HepG2 (cell line): ENCODE results near the gene GALNT1. TPM values are rescaled to one million over a fixed set of nuclear protein-coding genes. Genes with fewer than 3 reads are reported as not detected.

Experiments
- CTCF ChIP-seq: sonication (generic); formaldehyde crosslinking; IDR thresholded peaks from 2 replicates; pipeline ENCODE4 v1.5.0; 2020; ENCODE audit warnings: mild to moderate bottlenecking, missing genetic modification reagents, moderate library complexity
- DNMT3B ChIP-seq: conservative IDR thresholded peaks from 2 replicates; pipeline ENCODE4 v1.6.1; 2016; ENCODE audit warnings: missing biosample characterization, control low read depth
- ELF3 ChIP-seq: IDR thresholded peaks from 2 replicates; pipeline ENCODE4 v1.6.1; 2016; ENCODE audit warnings: missing genetic modification reagents, missing compliant biosample characterization
- EP300 ChIP-seq, 3 experiments: sonication (generic) in 1 of 3; formaldehyde crosslinking in 1 of 3; IDR thresholded peaks; 2 replicates each; pipeline versions ENCODE4 v1.5.1 to v1.6.1; 2011 to 2020; ENCODE audit warnings: low read depth in 2 of 3, low read length in 2 of 3, borderline replicate concordance in 1 of 3, improper control_type of control experiment in 1 of 3, mild to moderate bottlenecking in 1 of 3, missing genetic modification reagents in 1 of 3, moderate library complexity in 1 of 3
- FOXA1 ChIP-seq, 2 experiments: fragments of 450-650 bp in 1 of 2; sonication (generic) in 1 of 2; formaldehyde crosslinking in 1 of 2; IDR thresholded peaks; 2 replicates each; pipeline versions ENCODE4 v1.4.0 to v1.6.1; 2016 to 2020; ENCODE audit warnings: missing genetic modification reagents in 1 of 2
- FOXJ3 ChIP-seq: sonication (generic); formaldehyde crosslinking; IDR thresholded peaks from 2 replicates; pipeline ENCODE4 v1.4.0; 2020; ENCODE audit warnings: missing genetic modification reagents, mild to moderate bottlenecking, borderline replicate concordance
- FOXP4 ChIP-seq: sonication (generic); formaldehyde crosslinking; IDR thresholded peaks from 2 replicates; pipeline ENCODE4 v1.4.0; 2020; ENCODE audit warnings: missing genetic modification reagents
- HOMEZ ChIP-seq: IDR thresholded peaks from 2 replicates; pipeline ENCODE4 v1.6.1; 2016; ENCODE audit warnings: low read depth
- ISL2 ChIP-seq: sonication (generic); formaldehyde crosslinking; IDR thresholded peaks from 2 replicates; pipeline ENCODE4 v1.5.0; 2020; ENCODE audit warnings: missing genetic modification reagents
- NCOA2 ChIP-seq: sonication (generic); formaldehyde crosslinking; IDR thresholded peaks from 2 replicates; pipeline ENCODE4 v1.8.0; 2022; ENCODE audit warnings: inconsistent platforms
- NFE2L2 ChIP-seq: fragments of 150-350 bp; IDR thresholded peaks from 2 replicates; pipeline ENCODE4 v1.6.1; 2014; ENCODE audit warnings: low read length
- PAXIP1 ChIP-seq: sonication (generic); formaldehyde crosslinking; conservative IDR thresholded peaks from 2 replicates; pipeline ENCODE4 v1.4.0; 2020; ENCODE audit warnings: mild to moderate bottlenecking, missing genetic modification reagents, moderate library complexity
- RCOR2 ChIP-seq: IDR thresholded peaks from 2 replicates; pipeline ENCODE4 v1.6.1; 2016; ENCODE audit warnings: missing biosample characterization, missing genetic modification reagents
- SAP130 ChIP-seq: IDR thresholded peaks from 2 replicates; pipeline ENCODE4 v1.6.1; 2016; ENCODE audit warnings: low read depth
- SSRP1 ChIP-seq: IDR thresholded peaks from 2 replicates; pipeline ENCODE4 v1.6.1; 2016; ENCODE audit warnings: control low read depth
- TARDBP ChIP-seq: sonication (generic); formaldehyde crosslinking; IDR thresholded peaks from 2 replicates; pipeline ENCODE4 v1.8.0; 2022; ENCODE audit warnings: mild to moderate bottlenecking, missing genetic modification reagents
- YEATS4 ChIP-seq: sonication (generic); formaldehyde crosslinking; IDR thresholded peaks from 2 replicates; pipeline ENCODE4 v1.4.0; 2020; ENCODE audit warnings: missing genetic modification reagents, borderline replicate concordance
- ZC3H13 ChIP-seq: sonication (generic); formaldehyde crosslinking; IDR thresholded peaks from 2 replicates; pipeline ENCODE4 v1.8.1; 2023; ENCODE audit warnings: mild to moderate bottlenecking, missing genetic modification reagents, moderate library complexity
- ZGPAT ChIP-seq: IDR thresholded peaks from 2 replicates; pipeline ENCODE4 v1.6.1; 2016; ENCODE audit warnings: mild to moderate bottlenecking
- ZNF567 ChIP-seq: sonication (generic); formaldehyde crosslinking; IDR thresholded peaks from 2 replicates; pipeline ENCODE4 v1.8.1; 2023; ENCODE audit warnings: mild to moderate bottlenecking, missing genetic modification reagents, borderline replicate concordance
- polyA plus RNA-seq, 8 experiments: library from polyadenylated mRNA; depleted of rRNA in 3 of 8; stranded (reverse) in 7 of 8; unstranded in 1 of 8; fragments of >200 nt; fragmentation: Illumina TruSeq in 4 of 8; extraction: Trizol in 4 of 8; gene quantifications; 2 replicates each; pipeline versions ENCODE4 v1.2.1 to v1.2.3, GENCODE V29; 2011 to 2016; ENCODE audit warnings: low read depth in 4 of 8, missing spikeins in 1 of 8, mixed read lengths in 1 of 8; ENCODE audit not compliant: insufficient read depth in 1 of 8
- total RNA-seq, 5 experiments: library from RNA; depleted of rRNA; stranded (reverse); fragments of >200 nt; fragmentation: Illumina TruSeq; extraction: Trizol; gene quantifications; 2 replicates each; pipeline ENCODE4 v1.2.3, GENCODE V29; 2016; ENCODE audit warnings: low read depth in 1 of 5

The GALNT1 gene
- total and polyA plus RNA-seq, 2 of the 13 experiments (the other 11 are each of a cell fraction or from before 2014, with no cell fraction given): 41.1 to 100 TPM

DNA sequence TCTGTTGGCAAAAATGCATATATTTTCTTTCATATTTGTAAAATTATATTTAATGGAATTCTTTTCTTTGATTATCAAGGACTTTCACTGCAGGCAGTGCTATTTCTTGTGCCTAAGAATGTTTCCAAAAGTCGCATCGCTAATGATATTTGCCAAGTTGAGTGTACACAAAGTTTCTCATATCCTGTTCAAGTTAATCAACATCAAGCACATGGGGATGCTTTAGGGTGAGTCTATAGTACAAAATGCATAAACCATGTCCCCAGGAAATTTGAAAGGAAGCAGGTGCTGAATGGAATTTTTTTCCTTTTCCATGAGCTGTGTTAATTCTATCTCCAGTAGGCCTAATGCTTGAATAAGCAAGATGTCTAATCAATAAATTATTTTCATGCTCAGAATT, 129.7 kb downstream of the GALNT1 start (continued):
- TF ChIP-seq SSRP1 (CRISPR knock-in tag): no peak
- TF ChIP-seq HOMEZ (CRISPR knock-in tag): peak; percentile 86
- TF ChIP-seq ZGPAT (CRISPR knock-in tag): 0 out of 2 replicates have a peak, but pooled peaks have one; percentile 23
- no peak for TF ChIP-seq YEATS4 (CRISPR knock-in tag)
- no peak for TF ChIP-seq CTCF
- TF ChIP-seq FOXA1 (IDR thresholded peaks at IDR 0.05): no peak
- peak; percentile 75 for TF ChIP-seq FOXA1 (CRISPR knock-in tag; IDR thresholded peaks at IDR 0.05)
- TF ChIP-seq NFE2L2: no peak
- no peak for TF ChIP-seq ZNF567 (CRISPR knock-in tag)
- TF ChIP-seq DNMT3B (CRISPR knock-in tag): no peak
- TF ChIP-seq PAXIP1 (CRISPR knock-in tag): peak; percentile 84
- TF ChIP-seq RCOR2: peak; percentile 68; the same call in 1 of the 2 replicates
- peak; percentile 77; the same call in 1 of the 2 replicates for TF ChIP-seq FOXP4 (CRISPR knock-in tag)
- TF ChIP-seq ISL2 (CRISPR knock-in tag): peak; percentile 70
- peak; percentile 60; the same call in 1 of the 2 replicates for TF ChIP-seq ELF3 (CRISPR knock-in tag)
- peak; percentile 66 for TF ChIP-seq SAP130 (CRISPR knock-in tag)
- TF ChIP-seq ZC3H13 (CRISPR knock-in tag): no peak
- TF ChIP-seq EP300 (IDR thresholded peaks at IDR 0.05; ENCODE audit: low read depth in 2 of 2, low read length in 2 of 2): peak in 1 of 2 experiments; percentile 80; a peak in 1 of 4 replicates
- TF ChIP-seq EP300 (CRISPR knock-in tag; IDR thresholded peaks at IDR 0.05; ENCODE audit: borderline replicate concordance): no peak
- peak; percentile 34; the same call in 1 of the 2 replicates for TF ChIP-seq FOXJ3
- TF ChIP-seq TARDBP (CRISPR knock-in tag): peak; percentile 46; the same call in 1 of the 2 replicates
- TF ChIP-seq NCOA2 (CRISPR knock-in tag): peak; percentile 65
